Measurements from ENCODE around the gene CPEB4.

CPEB4 gene

DNA sequence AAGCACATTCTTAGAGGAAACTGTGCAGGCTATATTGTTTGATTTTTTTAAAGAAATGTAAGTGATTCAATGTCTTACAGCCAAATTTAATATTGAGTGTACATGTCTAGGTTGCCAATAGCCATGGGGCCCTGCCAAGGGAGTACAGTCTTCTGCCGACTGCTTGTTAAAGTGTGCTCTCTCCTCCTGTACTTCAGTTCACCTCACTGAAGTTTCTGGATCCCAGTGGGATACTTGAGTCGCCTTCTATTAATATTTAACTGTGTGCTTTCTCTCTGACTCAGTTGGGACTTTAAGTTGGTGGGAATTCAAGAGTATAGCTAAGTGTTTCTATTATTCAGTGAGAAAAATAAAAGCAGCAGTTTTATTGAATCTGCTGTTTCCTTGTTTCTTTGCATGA, 56.4 kb downstream of the CPEB4 start:
- TF ChIP-seq GATA3 (IDR thresholded peaks at IDR 0.05; ENCODE audit: low read depth, low read length): no peak
- no peak for TF ChIP-seq GATA2 (IDR thresholded peaks at IDR 0.05; ENCODE audit: low read depth, low read length)

DNA sequence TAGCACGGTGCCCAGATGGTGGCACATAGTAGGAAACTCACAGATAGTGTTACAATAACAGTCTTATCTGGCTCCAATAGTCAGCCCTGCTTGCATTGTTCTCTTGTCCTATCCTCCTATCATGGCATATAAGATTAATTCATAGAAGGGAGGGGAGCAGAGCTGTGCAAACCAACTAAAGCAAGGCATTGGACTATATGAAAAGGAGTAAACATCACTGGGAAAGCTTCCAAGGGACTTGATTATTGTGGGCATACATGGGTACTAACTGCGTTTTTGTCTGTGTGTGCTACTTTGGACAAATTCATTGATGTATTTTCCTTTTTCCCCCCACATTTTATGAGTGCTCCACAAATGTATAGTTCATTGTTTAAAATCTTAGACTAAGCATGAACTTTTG, 57.0 kb downstream of the CPEB4 start:
- TF ChIP-seq GATA2 (IDR thresholded peaks at IDR 0.05; ENCODE audit: low read depth, low read length) (no peak), GATA3 (IDR thresholded peaks at IDR 0.05; ENCODE audit: low read depth, low read length) (no peak)

DNA sequence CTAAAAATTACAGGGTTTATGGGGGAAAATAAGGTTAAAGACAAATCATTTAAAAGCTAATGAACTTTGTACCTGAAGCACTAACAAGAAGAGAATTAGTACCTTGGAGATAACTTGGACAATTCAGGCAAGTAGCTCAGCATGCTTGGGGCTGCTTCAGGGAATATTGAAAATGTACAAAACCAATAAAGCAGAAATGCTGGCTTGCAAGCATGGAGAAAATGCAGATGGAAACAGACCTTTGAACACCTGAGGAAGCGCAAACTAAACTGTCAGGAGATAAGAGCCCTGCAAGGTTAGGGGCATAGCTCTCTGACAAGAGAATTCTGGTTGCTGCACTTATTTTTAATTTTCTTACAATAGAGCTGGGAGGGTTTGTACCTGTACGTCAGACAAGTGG, 58.2 kb downstream of the CPEB4 start:
- TF ChIP-seq GATA2 (IDR thresholded peaks at IDR 0.05; ENCODE audit: low read depth, low read length): no peak

DNA sequence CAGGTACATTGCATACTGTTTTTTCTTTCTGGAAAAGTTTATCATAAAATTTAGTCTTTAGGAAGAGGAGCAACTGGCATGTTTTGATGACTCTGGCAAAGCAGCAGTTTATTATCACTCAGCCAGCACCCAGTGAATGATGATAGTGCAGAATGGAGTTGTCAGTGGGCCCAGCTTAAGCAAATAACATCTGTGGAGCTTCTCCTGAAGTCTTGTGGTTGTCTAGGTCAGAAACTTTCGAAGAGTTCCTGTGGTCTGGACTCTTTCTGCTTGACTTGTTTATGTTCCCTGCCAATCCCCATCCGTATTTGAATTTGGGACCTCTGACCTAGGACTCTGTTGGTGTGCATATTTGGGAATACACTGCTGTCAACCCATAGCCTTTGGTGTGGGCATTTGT, 62.7 kb downstream of the CPEB4 start:
- no peak for TF ChIP-seq GATA2 (IDR thresholded peaks at IDR 0.05; ENCODE audit: low read depth, low read length)
- TF ChIP-seq GATA3 (IDR thresholded peaks at IDR 0.05; ENCODE audit: low read depth, low read length): no peak

DNA sequence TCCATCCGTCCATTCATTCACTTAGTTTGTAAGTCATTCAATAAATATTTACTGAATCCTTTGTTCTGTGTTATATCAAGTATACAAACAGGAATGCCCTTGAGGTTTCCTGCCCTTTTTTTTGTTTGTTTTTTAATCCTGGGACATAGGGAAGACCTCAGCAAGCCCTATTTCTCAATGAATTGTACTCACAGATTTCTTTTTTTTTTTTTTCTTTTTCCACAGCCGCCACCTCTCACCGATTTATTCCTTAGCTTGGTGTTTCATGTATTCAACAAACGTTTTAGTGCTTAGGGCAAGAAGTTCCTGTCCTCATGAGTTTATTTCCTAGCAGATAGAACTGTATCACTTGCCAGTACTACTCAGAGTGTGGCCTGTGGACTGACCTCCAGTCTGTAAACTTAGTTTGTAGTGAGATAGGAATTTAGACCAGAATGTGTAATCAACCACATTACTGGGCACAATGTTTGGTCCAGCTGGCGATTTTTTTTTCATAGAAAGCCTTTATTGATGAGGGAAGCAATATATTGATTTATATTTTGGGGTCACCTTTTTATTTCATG, 65.5 kb downstream of the CPEB4 start:
- TF ChIP-seq GATA2 (IDR thresholded peaks at IDR 0.05; ENCODE audit: low read depth, low read length) (no peak), GATA3 (IDR thresholded peaks at IDR 0.05; ENCODE audit: low read depth, low read length) (no peak)

DNA sequence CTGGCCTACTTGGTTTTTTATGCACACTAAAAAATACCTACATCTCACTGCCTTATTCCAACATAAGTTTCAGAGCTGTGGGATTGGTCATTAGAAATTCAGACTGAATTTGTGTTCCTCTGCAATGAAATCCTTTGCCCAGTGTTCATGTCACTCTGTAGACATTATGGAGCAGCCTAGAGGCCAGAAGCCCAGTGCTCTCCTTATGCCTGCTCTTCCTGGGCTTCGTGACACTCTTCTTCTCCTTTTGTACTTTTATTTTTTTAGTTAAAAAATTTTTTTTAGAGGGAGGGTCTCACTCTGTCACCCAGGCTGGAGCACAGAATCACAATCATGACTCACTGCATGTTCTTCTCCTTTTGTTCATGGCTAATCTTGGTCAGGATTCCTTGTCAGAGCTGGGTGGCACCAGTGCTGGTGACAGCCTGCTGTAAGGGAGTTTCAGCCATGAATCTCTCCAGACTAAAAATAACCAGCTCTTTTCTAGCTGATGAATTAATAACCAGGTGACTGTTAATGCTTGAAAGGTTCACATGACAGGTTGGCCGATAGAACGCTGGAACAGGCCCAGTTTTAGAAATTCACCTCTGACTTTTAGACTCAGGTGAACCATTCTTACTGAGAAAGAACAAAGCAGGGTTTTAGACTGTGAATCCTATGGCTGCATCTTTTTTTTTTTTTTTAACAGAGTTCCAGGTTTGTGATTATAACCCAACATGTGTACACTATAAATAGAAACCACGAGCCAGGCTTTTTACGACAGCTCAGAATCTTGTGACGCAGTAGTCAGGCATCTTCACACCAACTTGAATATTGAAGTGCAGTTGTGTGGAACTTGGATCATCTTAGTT, 66.7 kb downstream of the CPEB4 start:
- TF ChIP-seq GATA2 (IDR thresholded peaks at IDR 0.05; ENCODE audit: low read depth, low read length) (no peak), GATA3 (IDR thresholded peaks at IDR 0.05; ENCODE audit: low read depth, low read length) (no peak)

DNA sequence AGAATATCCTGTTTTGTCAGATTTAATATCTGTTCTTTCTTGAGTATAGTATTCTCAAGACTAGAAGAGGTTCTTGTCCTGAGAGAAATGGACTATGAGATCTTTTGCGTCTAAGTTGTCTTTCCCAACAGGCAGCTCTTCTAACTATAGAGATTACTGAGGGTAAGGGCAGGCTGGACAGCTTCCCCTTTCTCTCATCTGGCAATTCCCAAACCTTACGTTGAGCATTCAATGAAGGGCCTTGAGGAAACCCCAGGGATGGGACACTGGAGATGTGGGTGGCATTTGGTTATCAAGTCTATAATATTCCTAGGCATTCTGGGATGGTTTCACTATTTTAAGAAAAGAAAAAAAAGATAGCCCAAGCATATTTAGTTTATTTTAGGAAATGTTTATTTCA, 72.8 kb downstream of the CPEB4 start:
- no peak for TF ChIP-seq GATA2 (IDR thresholded peaks at IDR 0.05; ENCODE audit: low read depth, low read length)

DNA sequence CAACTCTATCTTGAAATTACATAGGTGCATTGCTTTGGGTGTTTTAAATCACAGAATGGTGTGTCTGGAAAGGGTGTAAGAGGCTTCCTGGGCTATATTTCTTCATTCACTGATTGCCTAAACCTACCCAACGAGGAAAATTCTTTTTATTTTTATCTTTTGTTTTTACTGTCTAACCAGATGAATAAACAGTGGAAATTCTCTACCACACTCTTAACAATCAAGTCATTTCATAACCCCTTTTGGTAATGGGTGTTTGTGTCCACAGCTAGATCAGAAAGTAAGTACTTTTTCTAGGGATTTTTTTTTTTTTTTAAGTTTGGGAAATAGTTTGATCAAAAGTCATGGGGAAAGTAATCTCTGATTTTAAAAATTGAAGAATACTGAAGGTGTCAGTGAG, 73.3 kb downstream of the CPEB4 start:
- TF ChIP-seq GATA2 (IDR thresholded peaks at IDR 0.05; ENCODE audit: low read depth, low read length): no peak
- TF ChIP-seq GATA3 (IDR thresholded peaks at IDR 0.05; ENCODE audit: low read depth, low read length): no peak

DNA sequence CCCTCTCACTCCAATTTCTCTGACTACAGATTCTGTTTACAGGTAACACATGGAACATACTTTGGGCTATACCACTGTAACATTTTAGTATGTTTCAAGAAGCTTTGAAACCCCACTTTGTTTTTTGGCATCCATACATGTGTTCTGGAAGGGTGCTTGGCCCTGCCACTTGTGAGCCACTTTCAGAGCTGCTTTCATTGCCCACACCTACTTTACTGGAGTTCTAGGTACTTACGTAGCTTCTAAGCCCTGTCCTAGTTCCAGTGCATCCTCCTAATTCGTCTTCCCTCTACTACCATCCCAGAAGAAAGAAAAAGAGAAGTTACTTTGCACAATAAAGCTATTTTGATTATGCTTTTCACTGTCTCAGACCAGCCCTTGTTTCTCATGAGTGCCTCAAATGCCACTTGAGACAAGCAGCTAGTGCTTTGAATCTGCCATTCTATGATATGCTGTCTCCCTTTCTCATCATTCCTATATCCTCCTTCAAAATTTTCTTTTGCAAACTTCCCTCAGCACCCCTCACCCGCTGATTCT, 74.4 kb downstream of the CPEB4 start:
- TF ChIP-seq GATA3 (IDR thresholded peaks at IDR 0.05; ENCODE audit: low read depth, low read length) (no peak), GATA2 (IDR thresholded peaks at IDR 0.05; ENCODE audit: low read depth, low read length) (no peak)

DNA sequence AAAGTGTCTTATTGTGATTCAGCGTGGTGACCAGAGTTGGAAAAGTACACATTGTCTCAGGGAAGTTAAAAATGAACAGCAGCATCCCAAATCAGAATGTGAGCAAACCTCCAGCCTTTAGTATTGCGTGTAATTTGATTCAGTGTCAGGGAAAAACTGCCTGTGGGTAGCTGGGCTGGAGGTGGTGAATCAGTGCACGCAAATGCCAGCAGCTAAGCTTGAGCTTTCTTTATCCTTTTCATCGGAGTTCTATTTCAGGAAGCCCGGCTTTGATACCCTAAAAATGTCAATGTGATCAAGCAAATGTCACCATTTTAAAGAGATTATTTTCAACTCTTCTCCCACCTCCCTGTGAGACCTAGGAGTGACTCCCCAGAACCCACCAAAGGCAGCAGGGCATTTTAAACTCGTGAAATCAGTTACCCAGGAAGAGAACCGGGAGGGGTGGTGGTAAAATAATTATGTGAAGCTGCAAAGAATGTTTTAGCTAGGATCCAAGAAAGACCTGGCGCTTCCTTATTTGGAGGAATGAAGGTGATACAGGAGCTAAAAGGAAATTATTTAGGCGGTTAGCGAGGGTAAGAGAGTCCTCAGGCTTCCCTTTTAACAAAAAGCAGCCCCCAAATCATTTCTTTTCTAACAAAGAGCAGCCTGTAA, 75.2 kb downstream of the CPEB4 start:
- TF ChIP-seq GATA2 (IDR thresholded peaks at IDR 0.05; ENCODE audit: low read depth, low read length) (no peak), GATA3 (IDR thresholded peaks at IDR 0.05; ENCODE audit: low read depth, low read length) (no peak)

DNA sequence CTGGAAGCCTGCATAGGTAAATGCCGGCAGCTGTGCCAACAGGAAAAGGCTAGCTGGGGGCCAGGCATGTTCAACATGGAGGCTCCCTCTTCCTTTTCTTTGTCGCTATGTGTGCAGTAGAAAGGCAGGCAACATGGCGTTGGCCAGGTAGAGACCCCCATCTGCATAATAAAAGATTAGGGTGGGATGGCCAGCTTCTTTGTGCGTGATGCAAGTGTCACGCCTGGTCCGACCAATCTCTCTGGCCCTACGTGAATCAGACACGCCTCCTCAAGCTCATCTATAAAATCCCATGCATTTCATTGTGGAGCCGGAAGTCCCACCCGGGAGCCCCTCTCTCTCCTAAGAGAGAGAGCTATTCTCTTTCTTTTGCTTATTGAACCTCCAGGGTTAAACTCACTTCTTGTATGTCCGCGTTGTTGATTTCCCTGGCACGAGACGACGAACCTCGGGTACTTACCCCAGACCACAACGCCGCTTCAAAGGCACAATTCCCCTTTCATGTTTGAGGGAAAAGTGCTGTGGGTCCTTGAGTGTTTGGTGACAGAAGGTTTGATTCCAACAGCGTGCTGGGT, 75.8 kb downstream of the CPEB4 start:
- TF ChIP-seq GATA3 (IDR thresholded peaks at IDR 0.05; ENCODE audit: low read depth, low read length) (no peak), GATA2 (IDR thresholded peaks at IDR 0.05; ENCODE audit: low read depth, low read length) (no peak)

DNA sequence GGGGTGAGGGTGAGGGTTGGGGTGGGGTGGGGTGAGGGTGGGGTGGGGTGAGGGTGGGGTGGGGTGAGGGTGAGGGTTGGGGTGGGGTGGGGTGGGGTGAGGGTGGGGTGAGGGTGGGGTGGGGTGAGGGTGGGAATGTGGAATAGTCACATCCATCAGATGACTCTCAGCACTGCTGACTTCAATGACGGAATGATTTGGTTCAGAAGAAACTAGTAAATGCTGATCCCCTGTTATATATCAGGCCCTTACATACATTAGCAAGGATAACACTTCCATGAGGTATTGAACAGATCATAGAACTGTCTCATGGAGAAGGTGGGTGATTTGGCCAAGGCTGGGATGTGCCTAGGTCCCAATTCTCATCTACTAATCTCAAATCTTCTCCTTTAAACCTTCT, 76.4 kb downstream of the CPEB4 start:
- no peak for TF ChIP-seq GATA3 (IDR thresholded peaks at IDR 0.05; ENCODE audit: low read depth, low read length)

DNA sequence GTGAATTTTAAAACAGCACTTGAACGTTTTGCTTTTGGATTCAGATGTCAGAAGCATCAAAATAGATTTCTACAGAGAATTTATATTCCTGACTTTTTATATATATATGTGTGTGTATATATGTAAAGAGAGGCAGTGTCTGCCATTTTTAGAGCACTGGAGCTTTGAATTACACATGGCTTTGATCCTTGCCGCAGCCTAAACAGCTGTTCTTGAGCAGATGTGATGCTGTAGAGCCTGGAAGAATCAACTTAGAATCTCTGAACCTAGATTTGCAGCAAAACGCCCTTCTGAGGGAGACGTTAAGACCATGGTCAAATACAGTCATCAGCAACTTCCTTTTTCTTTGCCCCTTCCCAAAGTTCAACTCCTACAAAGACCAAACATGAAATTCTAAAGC, 79.1 kb downstream of the CPEB4 start:
- no peak for TF ChIP-seq GATA2 (IDR thresholded peaks at IDR 0.05; ENCODE audit: low read depth, low read length)
- TF ChIP-seq GATA3 (IDR thresholded peaks at IDR 0.05; ENCODE audit: low read depth, low read length): no peak

DNA sequence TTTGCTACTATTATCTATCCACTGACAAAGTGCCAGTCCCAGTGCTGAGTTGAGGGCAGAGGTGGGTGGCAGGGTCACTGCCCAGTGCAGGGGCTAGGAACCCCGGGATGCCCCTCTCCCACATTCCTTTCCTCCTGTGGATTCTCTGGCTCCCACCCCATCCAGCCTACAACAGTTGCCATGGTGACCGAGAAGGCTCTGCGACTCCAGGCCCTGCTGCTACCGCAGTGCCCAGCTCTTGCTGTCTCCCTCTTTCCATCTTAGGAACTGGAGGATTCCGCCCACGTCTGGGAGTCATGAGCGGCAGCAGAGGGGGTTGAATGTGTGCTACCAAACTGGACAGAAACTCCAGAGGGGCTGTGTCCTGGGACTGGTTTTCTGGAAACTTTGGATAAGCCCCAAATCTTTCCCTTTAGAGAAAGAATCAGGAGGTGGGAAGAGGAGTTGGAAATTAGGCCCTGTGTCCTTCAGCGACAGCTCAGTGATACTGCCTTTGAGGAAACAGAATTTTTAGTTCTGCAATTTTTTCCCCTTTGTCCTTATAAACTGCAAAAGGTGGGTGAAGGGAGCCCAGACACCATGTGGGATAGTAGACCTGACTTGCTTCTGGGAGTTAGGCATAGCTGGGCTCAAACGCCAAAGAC, 80.1 kb downstream of the CPEB4 start:
- TF ChIP-seq GATA2 (IDR thresholded peaks at IDR 0.05; ENCODE audit: low read depth, low read length): no peak
- TF ChIP-seq GATA3 (IDR thresholded peaks at IDR 0.05; ENCODE audit: low read depth, low read length): no peak

Data from SH-SY5Y (cell line).